Tibial nerve (tissue), 4 donors: ENCODE measurements around the gene EXOC3L1. TPM values are rescaled to one million over a fixed set of nuclear protein-coding genes. Genes with fewer than 3 reads are reported as not detected.

Source experiments
- DNase-seq, 2 donors: peaks; one replicate each; pipeline ENCODE4 v3.0.0-alpha.2; 2019; ENCODE audit warnings: low spot score in 2 of 2
- H3K27ac ChIP-seq, 4 donors: fragments of 200-600 bp; sonication (generic) in 3 of 4; one replicate each; pipeline ENCODE4 v1.5.1; 2017 to 2019; ENCODE audit warnings: mild to moderate bottlenecking in 1 of 4
- H3K27me3 ChIP-seq, 2 donors: fragments of 200-600 bp; sonication (generic) in 1 of 2; one replicate each; pipeline versions ENCODE4 v1.5.1 to v1.6.0; 2017 to 2019
- H3K36me3 ChIP-seq, 3 donors: fragments of 200-600 bp; sonication (generic); one replicate each; pipeline ENCODE4 v1.5.1; 2018 to 2019
- H3K4me1 ChIP-seq, 4 donors: fragments of 200-600 bp; sonication (generic) in 3 of 4; one replicate each; pipeline ENCODE4 v1.5.1; 2017 to 2019
- H3K4me3 ChIP-seq, 4 donors: fragments of 200-600 bp; sonication (generic) in 3 of 4; one replicate each; pipeline ENCODE4 v1.5.1; 2017 to 2019; ENCODE audit warnings: mild to moderate bottlenecking in 1 of 4, moderate library complexity in 1 of 4
- H3K9me3 ChIP-seq, 4 donors: fragments of 200-600 bp; sonication (generic) in 3 of 4; one replicate each; pipeline ENCODE4 v1.5.1; 2017 to 2019
- EP300 ChIP-seq, 2 donors: sonication (generic); formaldehyde crosslinking; IDR thresholded peaks; one replicate each; pipeline ENCODE4 v1.6.1; 2017; ENCODE audit warnings: antibody characterized with exemption in 2 of 2, mild to moderate bottlenecking in 1 of 2
- POLR2A ChIP-seq, 2 donors: fragments of 450-650 bp; IDR thresholded peaks; one replicate each; pipeline ENCODE4 v1.6.1; 2017; ENCODE audit warnings: antibody characterized with exemption in 2 of 2, mild to moderate bottlenecking in 2 of 2, moderate library complexity in 2 of 2
- WGBS, 2 donors: methylation state at CpG; one replicate each; pipeline ENCODE4 v1.1.5; 2018; 5-methylcytosine and 5-hydroxymethylcytosine counted together
- total RNA-seq, 4 donors: library from RNA; depleted of rRNA; stranded (reverse); fragments of >200 nt; gene quantifications; one replicate each; pipeline ENCODE4 v1.1.0, GENCODE V29; 2016
- TF ChIP-seq, protein P1 (sequence below), 5 experiments: fragments of 200-600 bp in 3 of 5; fragments of 450-650 bp in 2 of 5; sonication (generic) in 3 of 5; IDR thresholded peaks; one replicate each; pipeline ENCODE4 v1.5.1; 2016 to 2019; ENCODE audit warnings: antibody characterized with exemption in 5 of 5, mild to moderate bottlenecking in 3 of 5, moderate library complexity in 2 of 5

EXOC3L1 gene
- total RNA-seq, 4 donors from 2014 or later, result 0.66 to 3.9 (median 2.6) TPM

GRCh38 chr16:67201411-67202345 lies 11.7 kb upstream of the EXOC3L1 start:
- no peak overlapping the region for H3K4me3 ChIP-seq
- TF ChIP-seq EP300 (IDR thresholded peaks at IDR 0.05) (no peak), POLR2A (IDR thresholded peaks at IDR 0.05) (no peak)
- TF ChIP-seq, protein P1, sequence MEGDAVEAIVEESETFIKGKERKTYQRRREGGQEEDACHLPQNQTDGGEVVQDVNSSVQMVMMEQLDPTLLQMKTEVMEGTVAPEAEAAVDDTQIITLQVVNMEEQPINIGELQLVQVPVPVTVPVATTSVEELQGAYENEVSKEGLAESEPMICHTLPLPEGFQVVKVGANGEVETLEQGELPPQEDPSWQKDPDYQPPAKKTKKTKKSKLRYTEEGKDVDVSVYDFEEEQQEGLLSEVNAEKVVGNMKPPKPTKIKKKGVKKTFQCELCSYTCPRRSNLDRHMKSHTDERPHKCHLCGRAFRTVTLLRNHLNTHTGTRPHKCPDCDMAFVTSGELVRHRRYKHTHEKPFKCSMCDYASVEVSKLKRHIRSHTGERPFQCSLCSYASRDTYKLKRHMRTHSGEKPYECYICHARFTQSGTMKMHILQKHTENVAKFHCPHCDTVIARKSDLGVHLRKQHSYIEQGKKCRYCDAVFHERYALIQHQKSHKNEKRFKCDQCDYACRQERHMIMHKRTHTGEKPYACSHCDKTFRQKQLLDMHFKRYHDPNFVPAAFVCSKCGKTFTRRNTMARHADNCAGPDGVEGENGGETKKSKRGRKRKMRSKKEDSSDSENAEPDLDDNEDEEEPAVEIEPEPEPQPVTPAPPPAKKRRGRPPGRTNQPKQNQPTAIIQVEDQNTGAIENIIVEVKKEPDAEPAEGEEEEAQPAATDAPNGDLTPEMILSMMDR (IDR thresholded peaks at IDR 0.05), result no peak
- WGBS, 2 donors, result 89 to 90% methylated on average over 28 to 40 of the region's 40 CpGs
- DNase-seq, result no peak
- H3K27me3 ChIP-seq, result no peaks in the 10 kb centered on the region
- no peaks in the 10 kb centered on the region for H3K9me3 ChIP-seq
- no peak overlapping the region for H3K27ac ChIP-seq
- peaks cover 0 to 32% (median 13%) of the 10 kb centered on the region in 4 donors for H3K4me1 ChIP-seq
- peaks cover 0 to 85% (median 11%) of the 10 kb centered on the region in 3 donors for H3K36me3 ChIP-seq

DNA sequence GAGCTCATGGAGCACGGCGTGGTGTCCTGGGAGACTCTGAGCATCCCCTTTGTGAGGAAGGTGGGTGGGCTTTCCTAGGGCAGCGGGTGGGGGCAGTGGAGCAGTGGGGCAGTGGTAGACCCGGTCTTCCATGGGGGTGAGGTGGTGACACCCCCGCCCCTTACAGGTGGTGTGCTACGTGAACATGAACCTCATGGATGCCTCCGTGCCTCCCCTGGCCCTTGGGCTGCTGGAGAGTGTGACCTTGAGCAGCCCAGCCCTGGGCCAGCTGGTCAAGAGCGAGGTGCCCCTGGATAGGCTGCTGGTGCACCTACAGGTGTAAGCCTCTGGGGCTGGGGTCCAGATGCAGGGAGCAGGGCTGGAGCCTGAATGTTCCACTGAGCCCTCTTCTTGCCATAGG lies 10.6 kb upstream of the EXOC3L1 start:
- Histone ChIP-seq H3K4me1 (peaks cover 0 to 32% (median 13%) of the 10 kb centered on the region in 4 donors), H3K27ac (no peak overlapping the region), H3K36me3 (peaks cover 0 to 85% (median 16%) of the 10 kb centered on the region in 3 donors), H3K4me3 (no peak overlapping the region), H3K27me3 (no peaks in the 10 kb centered on the region), H3K9me3 (no peaks in the 10 kb centered on the region)
- no peak for TF ChIP-seq POLR2A (IDR thresholded peaks at IDR 0.05)
- TF ChIP-seq, protein P1 (IDR thresholded peaks at IDR 0.05), result no peak
- no peak for TF ChIP-seq EP300 (IDR thresholded peaks at IDR 0.05)
- 89 to 91% methylated on average over 4 to 5 of the region's 8 CpGs for WGBS, 2 donors
- no peak for DNase-seq

GRCh38 chr16:67199808-67200198 lies 9.9 kb upstream of the EXOC3L1 start:
- WGBS, 2 donors, result 40 to 45% methylated on average over 21 to 22 of the region's 22 CpGs
- peak overlapping the region in 2 of 4 donors; percentile 29 to 30 for H3K4me3 ChIP-seq

DNA sequence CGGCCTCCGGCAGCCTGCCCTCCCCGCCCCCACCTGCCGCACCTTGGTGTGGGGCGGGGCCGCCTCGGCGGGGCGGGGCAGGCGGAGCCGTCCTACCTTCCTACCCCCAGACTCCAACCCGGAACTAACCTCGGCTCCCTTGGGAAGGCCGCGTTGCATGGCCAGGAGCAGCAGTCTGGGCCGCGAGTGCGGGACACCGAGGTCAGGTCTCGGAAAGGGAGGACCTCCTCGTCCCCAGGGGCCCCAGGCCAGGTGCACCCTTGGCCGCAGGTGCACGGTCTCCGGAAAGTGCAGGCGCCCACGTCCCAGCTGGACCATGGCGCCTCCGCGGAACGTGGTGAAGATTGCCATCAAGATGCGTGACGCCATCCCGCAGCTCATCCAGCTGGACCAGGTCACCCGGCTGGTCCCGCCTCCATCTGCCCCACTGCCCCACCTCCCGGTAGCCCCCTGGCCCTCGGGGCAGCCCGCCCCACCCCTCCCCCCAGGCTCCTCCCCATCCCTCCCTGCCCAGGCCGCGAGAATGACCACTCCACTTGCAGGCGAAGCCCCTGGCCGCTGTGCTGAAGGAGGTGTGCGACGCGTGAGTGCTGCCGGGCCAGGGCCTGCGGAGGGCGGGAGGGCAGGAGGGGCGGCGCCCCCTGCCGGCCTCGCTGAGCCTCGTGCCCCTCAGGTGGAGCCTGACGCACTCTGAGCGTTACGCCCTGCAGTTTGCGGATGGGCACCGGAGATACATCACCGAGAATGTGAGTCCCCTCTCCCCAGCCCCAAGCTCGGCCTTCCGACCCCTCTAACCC lies 9.3 kb upstream of the EXOC3L1 start, which contains the start of gene ELMO3:
Gene ELMO3 (plus strand): TSS at position 121 of the 797 bp plus-strand sequence. CDS start 196 bp downstream, at position 317.
- Histone ChIP-seq H3K27ac (peak within 1 kb of the TSS in 2 of 4 donors; percentile 36 to 67), H3K36me3 (peaks cover 2 to 88% (median 27%) of the 10 kb centered on the region in 3 donors), H3K4me1 (peaks cover 0 to 44% (median 13%) of the 10 kb centered on the region in 4 donors), H3K4me3 (peak within 1 kb of the TSS in 2 of 4 donors; percentile 29 to 30), H3K27me3 (no peaks in the 10 kb centered on the region), H3K9me3 (no peaks in the 10 kb centered on the region)
- TF ChIP-seq POLR2A (IDR thresholded peaks at IDR 0.05), result no peak
- TF ChIP-seq, protein P1 (IDR thresholded peaks at IDR 0.05), result peak in 2 of 5 experiments; percentile 4 to 28
- no peak for DNase-seq
- 41 to 42% methylated on average over 40 to 47 of the region's 61 CpGs for WGBS, 2 donors

More at GRCh38 chr16:67199808-67200198, 9.9 kb upstream of the EXOC3L1 start:
- TF ChIP-seq POLR2A (IDR thresholded peaks at IDR 0.05) (no peak), EP300 (IDR thresholded peaks at IDR 0.05) (no peak)
- TF ChIP-seq, protein P1 (IDR thresholded peaks at IDR 0.05), result no peak
- H3K27ac ChIP-seq, result peak overlapping the region in 1 of 4 donors; percentile 36
- peaks cover 0 to 38% (median 13%) of the 10 kb centered on the region in 4 donors for H3K4me1 ChIP-seq
- peaks cover 2 to 88% (median 23%) of the 10 kb centered on the region in 3 donors for H3K36me3 ChIP-seq
- no peak for DNase-seq
- no peaks in the 10 kb centered on the region for H3K27me3 ChIP-seq
- H3K9me3 ChIP-seq, result no peaks in the 10 kb centered on the region
